UCSD-AML1 (cell line): ENCODE results near the gene ME3.
"Not testable (repeated sequence)": the region's sequence is repeated elsewhere in the genome, so short reads cannot be mapped to it uniquely, and the experiment has no call there.

ENCODE experiments used
- DNase-seq: peaks from one replicate; lab custom pipeline; 2025; ENCODE audit not compliant: unreplicated experiment; lab: John Stamatoyannopoulos, UW

ME3 gene

DNA sequence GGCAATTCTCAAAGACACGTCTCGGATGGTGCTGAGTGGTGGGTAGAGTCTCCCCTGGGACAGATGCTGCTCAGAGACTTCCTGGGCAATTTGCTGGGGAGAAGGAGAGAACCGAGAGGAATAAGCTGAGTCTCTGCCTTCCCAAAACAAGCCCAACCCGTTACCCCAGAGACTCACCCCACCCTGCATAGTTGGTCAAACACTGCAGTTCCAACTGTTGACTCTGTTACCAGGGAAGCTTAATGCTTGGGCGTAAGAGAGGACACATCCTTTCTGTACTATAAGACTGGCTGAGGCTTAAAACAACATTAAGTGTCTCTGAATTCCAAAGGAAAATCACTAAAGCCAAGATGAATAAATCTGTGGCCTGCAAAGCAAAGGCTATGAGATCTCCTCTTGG lies 229.6 kb downstream of the ME3 start:
- no peak for DNase-seq

DNA sequence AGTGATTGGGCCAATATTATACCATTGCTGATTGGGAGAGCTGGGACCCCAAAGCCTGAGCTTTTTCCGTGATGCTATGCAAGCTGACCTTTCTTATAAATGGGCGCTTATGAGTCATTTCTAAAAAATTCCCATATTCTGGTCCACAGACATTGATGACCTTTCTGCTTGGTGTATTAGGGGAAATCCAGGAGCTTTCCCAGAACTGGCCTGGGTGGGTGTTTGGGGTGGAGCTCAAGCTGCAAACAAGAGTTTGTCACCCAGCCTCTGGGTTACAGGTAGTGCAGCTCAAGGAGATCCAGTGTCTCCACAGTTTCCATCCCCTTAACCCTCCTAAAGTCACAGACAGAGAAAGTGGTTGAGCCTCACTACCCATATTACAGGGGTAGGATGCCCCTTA lies 230.0 kb downstream of the ME3 start:
- no peak for DNase-seq

DNA sequence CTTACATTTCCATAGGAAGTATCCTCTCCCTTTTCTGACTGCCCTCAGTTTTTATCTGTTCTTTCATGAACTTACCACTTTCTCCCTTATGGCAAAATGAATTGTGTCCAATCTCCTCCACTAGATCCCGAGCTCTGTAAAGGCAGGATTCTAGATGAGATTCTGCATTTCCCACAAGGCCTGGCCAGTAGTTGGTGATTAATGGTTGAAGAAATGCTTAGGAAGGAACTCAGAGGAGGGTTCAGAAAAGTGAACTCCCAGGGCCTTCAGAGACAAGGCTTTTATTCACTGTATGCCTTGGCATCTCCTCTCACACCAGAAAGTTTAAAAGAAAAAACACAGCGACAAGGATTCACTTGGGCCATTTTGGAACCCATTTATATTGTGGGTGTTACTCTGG lies 231.6 kb downstream of the ME3 start:
- no peak for DNase-seq

DNA sequence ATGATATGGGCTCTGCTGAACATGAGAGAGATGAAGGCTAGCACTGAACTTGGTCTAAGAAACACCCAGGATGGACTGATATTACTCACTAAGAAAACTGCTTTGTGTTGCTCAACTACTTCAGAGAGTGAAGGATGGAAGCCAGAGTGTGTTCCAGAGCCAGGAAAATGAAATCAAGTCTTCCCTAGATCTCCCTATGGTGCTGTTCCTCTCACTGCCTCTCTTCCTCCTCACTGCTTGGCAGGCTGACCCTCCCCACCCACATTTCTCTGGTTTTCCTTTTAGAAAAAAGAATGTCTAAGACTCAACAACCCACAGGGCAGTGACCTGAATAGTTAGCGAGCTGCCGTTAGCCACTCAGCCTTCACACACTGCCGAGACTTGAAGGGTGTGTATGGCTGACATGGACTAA lies 232.1 kb downstream of the ME3 start:
- no peak for DNase-seq

DNA sequence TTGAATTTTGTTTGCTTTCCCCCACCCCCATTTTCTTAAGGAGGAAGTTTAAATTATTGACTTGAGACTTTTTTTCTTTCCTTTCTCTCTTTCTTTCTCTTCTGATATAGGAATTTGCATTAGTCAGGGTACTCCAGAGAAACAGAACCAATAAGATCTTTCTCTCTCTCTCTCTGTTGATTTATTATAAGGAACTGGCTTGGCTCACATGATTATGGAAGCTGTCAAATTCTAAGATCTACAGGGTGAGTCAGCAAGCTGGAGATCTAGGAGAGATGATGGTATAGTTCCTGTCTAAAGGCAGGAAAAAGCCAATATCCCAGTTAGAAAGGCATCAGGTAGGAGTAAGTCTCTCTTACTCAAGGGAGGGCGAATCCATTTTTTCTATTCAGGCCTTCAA lies 233.7 kb downstream of the ME3 start:
- DNase-seq: no peak

DNA sequence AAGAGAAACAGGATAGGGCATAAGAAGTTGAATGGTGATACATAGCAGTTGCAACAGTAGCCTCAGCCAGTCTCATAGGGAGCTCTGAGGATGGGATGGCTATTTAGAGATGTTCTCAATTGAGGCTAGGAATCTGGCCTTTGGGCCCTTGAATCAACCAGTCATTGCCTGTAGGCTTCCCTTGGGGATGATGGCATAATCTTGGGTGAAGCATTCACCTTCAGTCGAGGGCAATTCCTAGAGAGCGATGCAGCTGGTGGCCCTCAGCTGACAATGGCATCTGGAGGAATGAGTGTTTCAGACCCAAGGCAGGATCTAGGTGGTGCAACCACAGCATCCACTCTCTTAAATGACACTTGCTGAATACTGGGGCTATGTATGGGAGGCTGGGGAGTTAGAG lies 236.7 kb downstream of the ME3 start:
- DNase-seq: no peak

DNA sequence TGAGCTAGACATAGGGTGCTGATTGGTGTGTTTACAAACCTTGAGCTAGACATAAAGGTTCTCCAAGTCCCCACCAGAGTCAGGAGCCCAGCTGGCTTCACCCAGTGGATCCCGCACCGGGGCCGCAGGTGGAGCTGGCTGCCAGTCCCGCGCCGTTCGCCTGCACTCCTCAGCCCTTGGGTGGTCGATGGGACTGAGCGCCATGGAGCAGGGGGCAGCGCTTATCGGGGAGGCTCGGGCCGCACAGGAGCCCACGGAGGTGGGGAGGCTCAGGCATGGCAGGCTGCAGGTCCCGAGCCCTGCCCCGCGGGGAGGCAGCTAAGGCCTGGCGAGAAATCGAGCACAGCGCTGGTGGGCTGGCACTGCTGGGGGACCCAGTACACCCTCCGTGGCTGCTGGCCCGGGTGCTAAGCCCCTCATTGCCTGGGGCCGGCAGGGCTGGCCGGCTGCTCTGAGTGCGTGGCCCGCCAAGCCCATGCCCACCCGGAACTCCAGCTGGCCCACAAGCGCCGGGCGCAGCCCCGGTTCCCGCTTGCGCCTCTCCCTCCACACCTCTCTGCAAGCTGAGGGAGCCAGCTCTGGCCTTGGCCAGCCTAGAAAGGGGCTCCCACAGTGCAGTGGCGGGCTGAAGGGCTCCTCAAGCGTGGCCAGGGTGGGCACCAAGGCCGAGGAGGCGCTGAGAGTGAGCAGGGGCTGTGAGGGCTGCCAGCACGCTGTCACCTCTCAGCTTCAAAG lies 238.9 kb downstream of the ME3 start:
- not testable (repeated sequence) for DNase-seq

DNA sequence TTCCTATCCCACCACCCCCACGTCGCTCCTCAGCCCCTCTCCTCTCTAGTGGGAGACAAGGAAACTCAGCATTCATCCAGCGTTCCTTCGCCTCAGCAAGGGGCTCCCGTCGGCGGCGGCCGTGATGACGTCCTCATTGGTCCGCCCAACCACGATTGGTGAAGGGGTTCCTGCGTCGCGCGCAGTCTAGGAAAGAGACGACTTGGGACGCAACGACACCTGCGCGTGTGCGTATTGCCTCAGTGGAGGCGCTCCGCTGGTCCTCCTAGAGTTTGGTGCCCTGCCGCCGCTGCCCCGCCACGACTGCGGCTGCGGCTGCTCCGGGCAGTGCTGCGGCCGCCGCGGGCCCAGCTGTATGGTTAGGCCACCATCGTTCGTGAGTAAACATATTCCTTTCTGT lies 241.2 kb downstream of the ME3 start:
- no peak for DNase-seq

DNA sequence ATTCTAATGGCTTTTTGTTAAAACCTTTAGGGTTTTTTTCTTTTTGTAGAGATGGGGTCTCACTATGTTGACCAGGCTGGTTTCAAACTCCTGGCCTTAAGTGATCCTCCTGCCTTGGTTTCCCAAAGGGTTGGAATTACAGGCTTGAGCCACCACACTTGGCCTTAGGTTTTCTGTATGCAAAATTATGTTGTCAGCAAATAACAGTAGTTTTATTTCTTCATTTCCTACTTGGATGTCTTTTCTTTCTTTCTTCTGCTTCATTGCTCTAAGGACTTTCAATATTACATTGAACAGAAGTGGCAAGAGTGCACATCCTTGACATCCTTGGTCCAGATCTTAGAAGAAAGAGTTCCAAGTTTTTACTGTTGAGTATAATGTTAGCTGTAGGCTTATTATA lies 245.0 kb downstream of the ME3 start:
- DNase-seq: no peak

DNA sequence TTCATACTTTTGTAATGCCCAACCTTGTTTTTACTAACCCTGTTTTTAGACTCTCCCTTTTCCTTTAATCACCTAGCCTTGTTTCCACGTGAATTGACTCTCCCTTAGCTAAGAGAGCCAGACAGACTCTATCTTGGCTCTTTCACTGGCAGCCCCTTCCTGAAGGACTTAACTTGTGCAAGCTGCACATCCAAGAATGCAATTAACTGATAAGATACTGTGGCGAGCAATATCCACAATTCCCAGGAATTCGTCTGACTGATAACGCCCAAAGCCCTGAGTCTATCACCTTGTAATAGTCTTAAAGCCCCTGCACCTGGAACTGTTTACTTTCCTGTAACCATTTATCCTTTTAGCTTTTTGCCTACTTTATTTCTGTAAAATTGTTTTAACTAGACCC lies 248.9 kb downstream of the ME3 start:
- DNase-seq: not testable (repeated sequence)

DNA sequence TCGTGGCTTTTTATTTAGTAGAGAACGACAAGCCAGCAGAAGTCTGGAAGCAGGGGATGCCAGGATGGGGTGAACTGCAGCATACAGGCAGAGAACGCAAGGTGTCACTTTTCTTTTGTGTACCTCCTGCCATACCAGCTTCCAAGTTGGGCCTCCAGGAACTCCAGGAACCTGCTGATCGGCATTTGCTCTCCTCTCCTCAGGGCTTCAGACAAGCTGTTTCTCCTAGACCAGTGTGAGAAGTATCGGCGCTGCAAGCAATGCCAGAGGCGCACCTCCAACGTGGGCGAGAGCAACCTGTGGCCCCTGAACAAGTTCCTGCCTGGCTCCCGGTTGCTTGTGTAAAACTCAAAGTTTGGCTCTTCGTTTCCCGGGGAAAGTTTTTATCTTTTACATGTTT lies 250.0 kb downstream of the ME3 start:
- no peak for DNase-seq

DNA sequence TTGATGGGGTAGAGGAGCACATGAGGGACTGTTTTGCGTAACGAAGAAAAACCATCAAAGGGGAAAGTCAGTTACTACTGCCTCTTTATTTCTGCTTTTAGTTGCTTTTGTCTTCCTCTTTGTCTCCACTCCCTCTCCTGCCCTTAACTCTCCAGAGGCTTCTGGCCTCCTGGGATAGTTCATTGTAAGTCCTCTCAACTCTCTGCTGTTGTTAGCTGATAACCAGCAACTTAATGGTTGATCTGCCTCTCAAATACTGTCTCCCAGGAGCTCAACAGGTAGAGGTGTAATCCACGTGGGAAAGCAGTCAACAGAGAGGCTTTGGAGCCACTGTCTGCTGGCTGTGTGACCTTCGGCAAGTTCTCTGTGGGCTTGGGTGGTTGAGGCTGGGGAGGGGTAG lies 250.5 kb downstream of the ME3 start:
- no peak for DNase-seq

DNA sequence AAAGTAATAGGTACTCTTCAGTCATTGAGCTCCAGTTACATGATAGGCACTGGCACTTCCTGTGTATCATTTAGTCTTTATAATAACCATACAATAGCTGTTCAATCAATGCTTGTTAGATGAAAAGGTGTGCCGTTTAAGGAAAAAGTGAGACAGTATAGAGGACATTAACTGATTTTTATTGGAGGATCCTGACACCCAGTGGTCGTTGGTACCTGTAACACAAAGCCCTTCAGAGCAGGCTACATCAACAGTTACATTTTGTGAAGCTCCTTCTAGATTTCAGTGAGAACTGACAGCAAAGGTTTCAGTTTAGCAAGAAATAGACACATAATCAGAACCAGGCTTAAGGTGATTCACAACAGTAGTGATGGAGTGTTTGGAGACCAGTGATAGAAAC lies 253.5 kb downstream of the ME3 start:
- DNase-seq: no peak

DNA sequence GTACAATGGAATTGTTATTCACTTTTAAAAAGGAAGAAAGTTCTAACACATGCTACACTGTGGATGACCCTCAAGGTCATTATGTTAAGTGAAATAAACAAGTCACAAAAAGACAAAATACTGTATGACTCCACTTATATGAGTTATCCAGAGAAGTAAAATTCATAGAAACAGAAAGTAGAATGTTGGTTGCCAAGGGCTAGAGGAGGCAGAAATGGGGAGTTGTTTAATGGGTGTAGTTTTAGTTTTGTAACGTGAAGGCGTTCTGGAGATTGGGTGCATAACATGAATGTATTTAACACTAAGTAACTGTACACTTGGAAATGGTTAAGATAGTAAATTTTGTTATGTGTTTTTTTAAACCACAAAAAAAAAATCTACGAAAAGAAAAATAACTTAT lies 253.9 kb downstream of the ME3 start:
- no peak for DNase-seq

DNA sequence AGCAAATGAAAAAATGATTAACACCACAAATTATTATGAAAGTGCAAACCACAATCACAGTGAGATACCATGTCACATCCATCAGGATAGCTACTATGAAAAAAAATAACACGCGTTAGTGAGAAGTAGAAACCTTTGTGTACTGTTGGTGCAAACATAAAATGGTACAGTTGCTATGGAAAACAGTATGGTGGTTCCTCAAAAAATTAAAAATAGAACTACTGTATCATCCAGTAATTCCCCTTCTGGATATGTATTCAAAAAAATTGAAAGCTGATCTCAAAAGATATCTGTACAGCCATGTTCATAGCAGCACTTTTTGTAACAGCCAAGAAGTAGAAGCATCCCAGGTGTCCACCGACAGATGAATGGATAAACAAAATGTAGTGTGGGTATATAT lies 254.3 kb downstream of the ME3 start:
- DNase-seq: no peak

DNA sequence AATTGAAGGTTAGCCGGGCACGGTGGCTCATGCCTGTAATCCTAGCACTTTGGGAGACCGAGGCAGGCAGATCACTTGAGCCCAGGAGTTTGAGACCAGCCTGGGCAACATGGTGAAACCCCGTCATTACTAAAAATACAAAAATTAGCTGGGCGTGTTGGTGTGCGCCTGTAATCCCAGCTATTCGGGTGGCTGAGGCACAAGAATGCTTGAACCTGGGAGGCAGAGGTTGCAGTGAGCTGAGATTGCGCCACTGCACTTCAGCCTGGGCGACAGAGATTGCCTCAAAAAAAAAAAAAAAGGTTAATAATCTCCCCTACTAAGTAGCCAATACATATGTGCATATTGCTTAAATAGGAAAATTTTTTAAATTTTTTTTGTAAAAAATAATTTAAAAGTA lies 255.5 kb downstream of the ME3 start:
- not testable (repeated sequence) for DNase-seq

DNA sequence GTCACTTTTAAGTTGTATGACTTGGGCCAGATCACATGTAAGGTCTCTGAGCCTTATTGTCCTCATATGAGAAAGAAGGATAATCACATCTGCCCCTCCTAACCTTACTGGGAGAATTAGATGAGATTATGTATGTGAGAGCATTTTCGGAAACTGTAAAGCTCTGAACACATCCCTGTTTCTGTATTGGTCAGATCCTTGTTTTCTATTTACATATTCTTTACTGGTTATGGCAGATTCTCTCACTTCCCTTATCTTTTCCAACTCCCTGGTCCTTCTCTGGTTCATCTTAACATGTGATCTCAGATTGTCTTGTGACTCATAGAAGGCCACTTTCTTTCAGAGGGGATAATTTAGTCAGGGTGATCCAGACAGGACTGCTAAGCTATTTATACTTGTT lies 255.9 kb downstream of the ME3 start:
- DNase-seq: no peak

DNA sequence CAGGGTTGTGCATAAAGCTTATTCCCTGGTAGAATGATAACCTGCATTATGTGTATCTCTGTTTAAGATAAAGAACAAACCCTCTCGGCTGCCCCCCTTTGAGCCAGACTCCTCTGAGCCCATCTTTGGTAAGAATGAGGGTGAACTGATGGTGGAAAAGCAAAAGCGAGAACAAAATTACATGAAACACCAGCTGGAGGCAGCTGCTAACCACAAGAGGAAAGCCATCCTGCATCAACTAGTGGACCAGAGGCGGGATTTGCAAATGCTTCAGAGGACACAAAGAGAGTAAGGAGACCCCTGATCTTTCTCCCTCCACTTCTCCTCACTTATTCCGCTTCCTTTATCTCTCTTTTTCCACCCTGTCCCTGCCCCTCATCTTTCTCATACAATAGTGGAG lies 257.4 kb downstream of the ME3 start:
- DNase-seq: no peak

DNA sequence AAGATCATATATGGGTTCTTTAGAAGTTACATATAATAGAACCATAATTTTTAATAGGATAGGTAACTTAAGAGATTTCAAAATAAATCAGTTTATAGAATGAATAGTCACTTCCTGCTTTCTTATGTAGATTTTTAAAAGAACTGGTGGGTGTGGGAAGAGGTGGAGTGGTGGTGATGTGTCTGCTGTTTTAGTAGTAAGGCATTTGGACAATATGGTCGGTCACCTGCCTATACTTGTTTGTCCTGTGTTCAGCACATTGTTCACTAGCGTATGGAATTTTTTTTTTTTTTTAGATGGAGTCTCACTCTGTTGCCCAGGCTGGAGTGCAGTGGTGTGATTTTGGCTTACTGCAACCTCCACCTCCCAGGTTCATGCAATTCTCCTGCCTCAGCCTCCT lies 258.4 kb downstream of the ME3 start:
- no peak for DNase-seq

DNA sequence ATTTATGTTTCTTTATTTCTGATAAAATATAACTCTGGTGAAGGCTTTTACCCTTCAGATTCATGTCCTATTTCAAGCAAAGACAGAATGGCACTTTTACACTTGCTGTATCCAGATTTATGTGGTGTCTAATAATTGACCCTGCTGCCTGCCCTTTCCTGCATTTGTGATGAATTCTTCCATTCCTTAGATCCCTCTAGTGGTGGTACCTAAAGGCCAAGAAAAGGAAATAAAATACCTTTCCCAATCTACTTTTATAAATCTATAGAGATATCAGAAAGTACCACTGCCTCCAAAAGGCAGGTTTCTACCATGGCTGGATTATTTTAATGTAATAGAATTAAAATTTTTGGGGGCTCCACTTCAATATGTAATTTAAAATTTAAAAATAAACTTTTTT lies 263.6 kb downstream of the ME3 start:
- no peak for DNase-seq

DNA sequence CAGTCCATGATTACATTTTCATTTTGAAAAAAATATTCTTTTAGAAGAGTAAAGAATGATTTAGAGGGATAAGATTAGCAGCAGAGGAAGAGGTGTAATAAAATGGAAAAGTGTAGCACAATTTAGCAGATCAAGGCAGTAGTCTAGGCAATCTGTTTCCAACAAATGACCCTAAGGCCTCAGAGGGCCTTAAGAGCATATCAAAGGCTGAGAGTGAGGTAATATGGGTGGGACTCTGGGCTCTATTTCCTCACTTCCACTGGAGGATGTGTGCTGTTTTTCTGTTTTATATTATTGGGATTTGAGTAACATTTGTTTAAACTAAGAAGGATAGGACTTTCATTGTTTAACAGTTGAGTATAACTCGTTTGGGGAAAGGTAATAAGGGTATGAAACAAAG lies 269.0 kb downstream of the ME3 start:
- no peak for DNase-seq

DNA sequence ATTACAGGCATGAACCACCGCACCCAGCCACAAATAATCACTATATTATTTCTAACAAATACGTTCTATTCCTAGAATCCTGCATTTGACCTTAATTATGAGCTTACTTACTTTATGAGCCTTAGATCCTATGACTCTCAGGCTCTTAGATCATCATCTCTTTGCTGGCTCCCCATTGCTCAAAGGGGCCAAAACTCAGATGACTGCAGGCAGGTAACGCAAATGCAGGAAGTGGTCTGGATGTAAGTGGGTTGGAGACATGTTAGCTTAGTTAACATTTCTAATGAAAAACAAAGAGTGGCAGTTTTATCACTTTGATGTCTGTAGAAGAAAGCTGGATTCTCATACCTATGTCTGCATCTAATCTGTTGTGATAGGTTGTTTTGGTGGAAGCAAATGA lies 274.3 kb downstream of the ME3 start:
- DNase-seq: no peak

DNA sequence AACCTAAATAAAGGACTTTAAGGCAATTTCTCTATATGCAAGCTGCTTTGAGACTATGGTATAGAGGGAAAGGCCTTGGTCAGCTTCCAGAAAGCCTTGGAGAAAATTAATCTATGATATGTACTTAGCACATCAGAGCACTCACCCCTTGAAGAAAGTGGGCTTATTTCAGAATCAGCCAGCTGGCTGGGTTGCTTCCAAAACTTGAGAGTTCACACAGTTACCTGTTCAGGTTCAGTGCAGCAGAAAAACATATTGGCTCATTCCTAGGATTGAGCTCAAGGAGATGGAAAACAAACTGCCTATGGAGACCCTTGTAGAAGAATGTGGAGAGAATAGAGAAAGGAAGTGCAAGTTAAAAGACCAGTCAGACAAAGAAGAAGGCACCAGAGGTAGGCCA lies 275.1 kb downstream of the ME3 start:
- DNase-seq: no peak

DNA sequence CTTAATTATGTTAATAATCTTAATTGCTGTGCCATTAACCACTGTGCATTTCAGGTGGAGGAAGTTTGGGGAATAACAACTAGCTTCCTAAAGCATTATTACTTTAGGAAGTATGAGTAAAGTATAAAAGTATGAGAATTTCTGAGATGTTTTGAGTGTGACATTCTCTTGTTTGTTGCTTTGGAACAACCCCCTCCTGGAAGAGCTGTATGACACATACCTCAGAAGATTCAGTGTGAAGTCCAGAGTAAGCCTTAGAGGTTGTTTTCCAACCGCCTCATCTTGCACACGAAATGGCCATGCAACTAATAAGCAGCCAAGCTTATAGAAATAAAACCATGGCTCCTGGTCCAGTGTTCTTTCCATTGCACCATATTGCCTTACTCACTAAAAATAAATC lies 276.0 kb downstream of the ME3 start:
- no peak for DNase-seq
